Glomerular visceral epithelial cell (primary cell): ENCODE data around the gene ZNF692.

ENCODE experiments used
- DNase-seq: peaks from one replicate; pipeline ENCODE4 v3.0.0-alpha.2; 2016; ENCODE audit errors: extremely low spot score

The ZNF692 gene

GRCh38 chr1:248825573-248825908 lies 33.3 kb downstream of the ZNF692 start:
- DNase-seq: no peak

DNA sequence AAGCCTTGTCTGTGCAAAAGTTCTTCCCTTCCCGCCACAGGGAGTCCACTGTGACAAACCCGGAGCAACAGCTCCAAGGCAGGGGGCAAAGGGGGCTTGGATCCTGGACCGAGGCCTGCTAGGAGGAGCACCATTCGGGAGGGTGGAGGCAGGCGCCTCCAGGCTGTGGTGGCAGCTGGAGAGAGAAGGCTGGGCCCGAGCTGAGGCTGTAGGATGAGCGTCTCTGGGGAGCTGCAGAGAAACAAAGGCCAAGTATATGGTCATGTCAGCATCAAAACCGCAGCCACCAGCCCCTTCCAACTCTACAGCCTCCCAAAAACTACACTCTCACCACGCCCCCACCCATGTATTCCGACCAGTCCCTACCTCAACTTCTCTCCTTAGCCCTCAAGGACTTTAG lies 33.7 kb downstream of the ZNF692 start:
- DNase-seq: no peak

DNA sequence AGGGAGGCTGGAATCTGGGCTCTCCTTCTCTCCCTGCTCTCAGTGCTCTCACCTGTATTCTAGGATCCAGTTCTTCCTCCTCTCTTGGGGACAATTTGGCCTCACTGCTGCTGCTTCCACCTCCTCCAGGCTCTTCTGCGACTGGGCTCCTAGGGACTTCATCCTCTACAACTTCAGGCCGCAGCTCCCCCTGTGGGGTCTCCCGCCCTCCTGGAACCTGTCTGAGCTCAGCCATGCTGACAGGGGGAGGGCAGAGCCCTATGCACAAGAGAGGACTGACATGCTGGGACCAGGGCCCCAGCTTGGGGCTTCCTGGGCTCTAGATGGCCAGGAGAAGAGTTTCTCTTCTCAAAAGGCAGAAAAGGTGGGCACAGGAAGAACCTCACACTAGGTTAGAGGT lies 34.2 kb downstream of the ZNF692 start:
- DNase-seq: no peak

DNA sequence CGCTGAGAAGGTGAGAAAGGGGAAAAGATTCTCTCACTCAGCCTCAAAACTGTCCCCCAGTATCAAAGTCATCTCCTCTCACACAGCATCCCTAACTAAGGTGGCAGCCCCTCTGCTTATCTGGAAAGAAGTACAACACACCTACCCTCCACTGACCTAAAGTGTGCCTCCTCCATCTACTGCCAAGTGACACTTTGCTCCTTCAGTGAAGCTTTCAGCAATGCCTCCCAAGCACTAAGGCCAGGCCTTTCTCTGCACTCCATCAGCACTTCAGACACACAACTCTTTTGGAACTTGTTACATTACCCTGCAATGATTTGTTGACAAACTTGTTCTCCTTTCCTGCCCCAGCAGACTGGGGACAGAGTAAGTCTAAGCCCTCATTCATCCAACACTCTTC lies 34.6 kb downstream of the ZNF692 start:
- DNase-seq: no peak

- peak; percentile 56 for DNase-seq
Observed at GRCh38 chr1:248823517-248824001, 35.3 kb downstream of the ZNF692 start.

DNA sequence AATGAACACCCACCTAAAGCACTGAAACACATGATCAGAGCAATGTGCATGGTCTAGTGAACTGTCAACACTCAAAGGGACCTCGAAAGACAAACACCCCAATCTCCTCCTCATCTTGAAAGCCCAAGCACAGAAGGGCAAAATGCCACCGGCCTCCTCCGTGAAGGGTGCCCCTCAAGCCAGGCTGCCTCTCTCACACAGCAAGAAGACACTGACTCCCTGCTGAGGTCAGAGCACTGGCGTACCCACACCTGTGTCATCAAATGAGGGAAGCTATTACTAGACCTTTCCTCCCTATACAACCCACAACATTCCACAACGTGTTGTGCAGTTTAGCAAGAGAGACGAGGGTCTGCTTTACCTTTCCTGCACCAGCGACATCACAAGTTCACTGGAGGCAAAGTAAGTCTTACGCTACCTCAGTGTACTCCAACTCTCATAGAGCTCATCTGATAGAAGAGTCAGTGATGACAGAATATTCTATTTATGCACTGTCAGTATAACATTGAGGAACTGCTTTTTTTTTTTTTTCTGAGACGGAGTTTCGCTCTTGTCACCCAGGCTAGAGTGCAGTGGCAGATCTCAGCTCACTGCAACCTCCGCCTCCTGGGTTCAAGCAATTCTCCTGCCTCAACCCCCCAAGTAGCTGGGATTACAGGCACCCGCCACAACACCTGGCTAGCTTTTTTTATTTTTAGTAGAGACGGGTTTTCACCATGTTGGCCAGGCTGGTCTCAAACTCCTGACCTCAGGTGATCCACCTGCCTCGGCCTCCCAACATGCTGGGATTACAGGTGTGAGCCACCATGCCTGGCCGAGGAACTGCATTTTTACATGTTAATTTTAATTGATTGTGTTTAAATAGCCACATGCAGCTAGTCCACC lies 36.5 kb downstream of the ZNF692 start:
- DNase-seq: no peak

DNA sequence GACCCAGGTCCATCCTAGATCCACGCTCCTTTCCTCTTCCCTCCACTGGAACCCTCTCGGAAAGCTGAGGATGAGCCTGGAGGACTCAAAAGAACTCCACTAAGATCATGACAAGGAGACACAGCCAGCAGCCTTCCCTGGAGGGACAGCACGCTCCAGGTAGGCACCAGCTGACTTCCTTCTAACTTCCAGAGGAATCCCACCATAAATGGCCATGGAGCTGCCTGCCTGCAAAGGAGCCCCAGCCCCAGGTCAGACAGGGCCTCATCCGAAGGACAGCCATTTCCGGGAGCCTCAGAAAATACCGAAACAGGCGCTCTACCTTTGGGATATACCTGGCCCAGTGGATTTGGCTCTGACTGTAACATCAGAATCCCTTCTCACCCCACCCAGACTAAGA lies 37.2 kb downstream of the ZNF692 start:
- DNase-seq: no peak

- peak; percentile 82 for DNase-seq
Observed at GRCh38 chr1:248821101-248821500, 37.8 kb downstream of the ZNF692 start.

DNA sequence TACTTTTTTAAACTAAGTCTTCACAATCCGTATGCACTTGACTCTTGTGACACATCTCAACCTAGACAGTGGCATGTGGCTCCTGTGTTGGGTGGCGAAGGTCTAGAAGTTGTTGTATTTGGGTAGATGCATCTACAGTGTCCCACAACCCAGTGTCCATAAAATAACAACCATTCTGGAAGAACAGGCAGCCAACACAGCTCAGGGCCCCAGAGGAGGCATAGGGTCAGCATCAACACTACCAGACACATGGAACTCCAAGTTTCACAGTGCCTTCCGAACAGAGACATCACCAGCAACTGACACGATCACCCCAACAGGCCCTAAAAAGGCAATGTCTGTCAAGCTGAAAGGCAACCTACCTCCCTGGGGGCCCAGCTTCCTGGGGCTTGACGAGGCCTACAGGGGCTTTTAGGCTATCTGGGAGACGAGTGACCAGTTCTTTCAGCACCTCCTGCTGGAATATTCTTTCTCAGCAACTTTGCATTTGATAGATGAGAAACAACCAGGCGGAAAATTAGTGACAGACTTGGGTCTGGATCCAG lies 38.8 kb downstream of the ZNF692 start:
- no peak for DNase-seq

DNA sequence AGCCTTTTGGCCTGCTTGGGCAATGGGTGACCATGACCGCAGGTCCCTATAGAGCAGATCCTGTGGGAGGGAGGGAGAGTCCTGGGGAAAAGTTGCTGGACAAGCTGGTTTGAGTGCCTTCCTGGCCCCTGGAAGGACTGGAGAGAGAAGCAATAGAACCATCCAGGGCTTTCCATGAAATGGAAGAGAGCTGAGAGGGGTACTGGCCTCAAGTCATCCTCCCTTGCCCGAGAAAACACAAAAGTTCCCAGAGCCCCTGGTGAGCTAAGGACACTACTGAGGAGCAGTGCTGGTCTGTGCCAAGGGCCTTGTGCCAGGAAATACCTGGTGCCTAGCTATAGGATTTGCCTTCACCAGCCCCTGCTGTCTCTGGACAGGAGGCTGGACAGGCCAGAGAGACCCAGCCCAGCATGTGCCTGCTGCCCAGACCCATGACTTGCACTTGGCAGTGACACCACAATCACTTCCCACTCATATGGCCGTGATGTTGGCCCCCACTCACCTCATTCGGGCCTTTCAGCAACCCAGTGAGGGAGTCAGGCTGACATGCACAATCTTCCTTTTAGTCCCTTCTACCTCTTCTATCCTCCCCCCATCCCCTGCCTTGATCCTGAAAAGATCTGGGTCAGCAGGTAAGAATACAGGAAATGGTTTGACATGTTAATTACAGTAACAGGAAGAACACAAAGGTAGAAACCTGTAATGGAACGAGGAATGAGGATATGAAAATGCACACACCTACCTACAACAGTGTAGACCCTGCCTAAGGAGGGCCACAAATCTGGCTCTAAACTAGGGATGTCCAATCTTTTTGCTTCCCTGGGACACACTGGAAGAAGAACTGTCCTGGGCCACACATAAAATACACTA lies 40.1 kb downstream of the ZNF692 start:
- no peak for DNase-seq

DNA sequence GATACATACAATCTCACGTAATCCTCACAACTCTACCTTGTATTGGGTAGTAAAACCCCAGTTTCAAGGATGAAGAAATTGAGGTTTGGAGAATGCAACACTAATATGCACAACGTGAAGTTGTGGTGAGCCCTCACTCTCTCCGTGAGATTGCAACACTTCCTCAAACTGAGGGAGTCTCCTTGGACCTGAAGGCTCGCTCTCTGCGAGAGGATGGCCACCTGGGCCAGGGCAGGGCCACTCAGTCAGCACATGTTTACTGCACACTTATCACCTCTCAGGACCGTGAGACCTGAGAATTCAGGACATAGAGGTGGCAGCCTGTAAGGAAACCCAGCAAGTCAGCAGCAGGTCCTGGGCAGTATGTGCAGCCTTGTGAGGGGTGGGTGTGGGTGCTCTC lies 41.8 kb downstream of the ZNF692 start:
- DNase-seq: no peak

DNA sequence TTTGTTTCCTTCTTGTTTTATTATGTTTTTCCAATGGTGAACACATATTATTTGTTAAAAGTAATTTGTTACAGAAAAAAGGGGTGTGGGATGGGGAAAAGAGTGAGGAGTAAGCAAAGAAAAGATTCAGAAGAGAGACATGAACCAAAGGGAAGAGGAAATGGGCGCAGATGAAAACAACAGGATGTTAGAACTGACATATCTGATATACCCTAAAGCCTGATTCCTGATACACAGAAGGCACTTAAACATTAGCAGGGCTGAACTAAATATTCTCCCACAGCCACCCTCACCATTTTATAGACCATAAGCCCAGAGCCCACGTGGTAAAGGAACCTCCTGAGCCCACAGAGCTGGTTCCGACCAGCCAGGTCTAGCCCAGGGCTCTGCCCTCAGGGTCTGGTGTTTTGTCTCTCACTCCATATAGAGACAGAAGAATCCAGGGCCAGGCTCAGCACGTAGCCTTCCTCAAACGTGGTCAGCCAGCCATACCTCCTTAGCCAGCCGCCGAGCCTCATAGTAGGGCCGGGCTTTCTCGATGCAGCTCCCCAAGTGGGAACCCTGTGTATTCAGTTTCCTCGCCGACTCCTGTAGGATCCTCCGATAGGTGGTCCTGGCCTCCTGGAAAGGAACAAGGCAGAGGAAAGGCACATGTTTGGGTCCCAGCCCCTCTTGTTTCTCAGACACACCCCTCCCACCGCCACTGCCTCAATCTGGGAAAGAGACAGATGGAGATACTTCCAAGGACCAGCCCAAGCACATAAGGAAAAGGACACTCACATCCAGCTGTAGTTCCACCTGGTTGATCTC lies 42.6 kb downstream of the ZNF692 start:
- DNase-seq: no peak

DNA sequence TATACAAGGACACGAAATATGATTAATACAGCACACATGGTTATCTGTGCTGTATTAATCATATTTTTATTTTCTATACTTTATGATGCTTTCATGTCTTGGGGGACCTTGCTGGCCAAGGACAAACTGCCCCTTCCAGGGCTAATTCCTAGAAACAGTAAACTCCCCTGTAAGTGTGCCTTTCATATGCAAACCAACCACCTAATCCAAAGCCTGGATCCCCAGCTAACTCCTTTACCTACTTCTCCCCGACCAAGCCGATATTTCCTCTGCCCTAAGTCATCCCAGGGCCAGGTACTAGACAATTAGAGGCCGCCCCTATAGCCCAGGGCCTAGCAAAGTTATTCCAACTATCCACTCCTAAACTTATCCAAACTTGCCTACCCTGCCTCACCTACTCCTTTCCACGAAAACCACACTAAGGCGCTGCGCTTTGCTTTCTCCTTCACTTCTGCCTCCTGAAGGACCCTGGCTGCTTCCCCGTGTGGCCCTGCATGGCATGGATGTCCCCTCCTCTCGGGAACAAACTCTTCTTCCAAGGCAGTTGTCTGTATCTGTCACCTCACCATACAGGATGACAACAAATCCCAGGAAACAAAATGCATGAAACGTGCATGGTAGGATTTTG lies 43.4 kb downstream of the ZNF692 start:
- no peak for DNase-seq

- no peak for DNase-seq
Observed at GRCh38 chr1:248814351-248814750, 44.5 kb downstream of the ZNF692 start.

- no peak for DNase-seq
Observed at GRCh38 chr1:248813546-248813945, 45.3 kb downstream of the ZNF692 start.

DNA sequence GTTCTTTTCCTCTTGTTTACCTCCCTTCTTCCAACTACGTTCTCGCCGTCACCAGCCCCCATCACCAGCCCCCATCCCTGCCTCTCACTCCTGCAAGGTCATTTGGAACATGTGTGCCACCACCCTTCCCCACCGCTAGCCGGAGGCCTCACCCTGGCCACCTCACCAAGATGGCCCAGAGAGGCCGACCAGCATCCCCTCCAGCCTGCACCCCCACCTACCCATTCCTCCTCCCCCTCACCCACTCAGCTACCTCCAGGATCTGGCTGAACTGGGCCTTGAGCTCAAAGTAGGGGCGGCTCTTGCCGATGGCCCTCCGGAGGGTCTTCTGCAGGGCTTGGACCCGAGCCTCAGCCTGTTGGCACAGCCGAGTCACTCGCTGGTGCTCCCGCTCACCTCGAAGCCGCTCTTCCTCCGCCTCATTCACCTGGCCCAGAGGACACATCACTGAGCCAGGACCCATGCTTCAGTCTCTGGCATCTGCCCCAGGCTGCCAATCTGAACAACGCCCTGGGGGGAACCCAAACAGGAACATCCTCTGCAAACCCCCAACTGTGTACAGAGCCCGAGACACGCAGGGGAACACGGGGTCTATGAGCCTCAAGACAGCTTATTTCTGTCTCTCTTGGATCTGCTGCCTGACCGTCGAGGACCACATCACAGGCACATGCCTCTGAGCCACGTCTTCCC lies 46.0 kb downstream of the ZNF692 start:
- no peak for DNase-seq

- DNase-seq: no peak
Observed at GRCh38 chr1:248811514-248812490, 47.1 kb downstream of the ZNF692 start.

DNA sequence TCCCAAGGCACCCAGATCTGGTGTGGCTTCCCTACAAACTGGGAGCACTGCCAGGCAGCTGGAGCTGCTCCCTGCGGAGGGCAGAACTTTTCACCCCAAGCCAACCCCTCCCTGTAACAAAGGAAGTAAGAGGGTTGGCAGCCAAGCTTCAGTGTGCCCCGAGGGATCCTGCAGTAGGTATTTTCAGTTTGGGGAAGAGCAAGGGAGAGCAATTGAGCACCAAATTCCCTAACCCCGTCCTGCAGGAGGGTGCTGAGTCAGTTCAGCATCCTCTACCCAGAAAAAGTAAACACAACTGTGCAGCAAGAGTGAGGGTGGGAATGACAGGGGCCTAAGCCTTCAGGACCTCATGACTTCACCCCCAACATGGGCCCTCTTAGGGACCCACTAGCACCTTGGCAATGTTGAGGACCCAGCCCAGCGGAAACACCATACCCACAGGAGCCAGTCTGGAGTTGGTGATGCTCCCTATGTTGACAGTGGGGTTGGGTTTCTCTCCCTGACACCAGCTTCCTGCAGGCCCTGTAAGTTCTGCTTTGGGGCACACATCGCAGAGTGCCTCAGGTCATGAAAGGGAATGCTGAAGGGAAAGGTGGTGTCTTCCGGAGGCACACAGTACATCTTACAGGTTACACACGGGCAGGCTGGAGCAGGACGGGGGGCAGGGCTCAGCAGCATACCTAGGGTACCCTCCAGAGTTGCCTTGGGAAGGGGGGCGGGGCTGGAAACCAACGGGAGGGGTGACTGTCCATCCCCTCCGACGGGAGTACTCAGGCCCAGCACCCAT lies 48.0 kb downstream of the ZNF692 start:
- DNase-seq: no peak
